GM13977 (cell line): Measurements from ENCODE around the gene GCNT4.

Experiments used
- DNase-seq: peaks from one replicate; pipeline ENCODE4 v3.0.0; 2012; ENCODE audit warnings: low spot score
- in situ Hi-C: fragments of 300-500 bp; cut with MboI; formaldehyde crosslinking; loops from one replicate; pipeline ENCODE4 v1.12.0; 2022; ENCODE audit warnings: low sequenced_read_pairs, low pct_unique_long_range_greater_than_20kb, mixed read lengths, inconsistent platforms; ENCODE audit not compliant: unreplicated experiment
- TF ChIP-seq, protein P1 (sequence below): IDR thresholded peaks from 2 replicates; pipeline ENCODE4 v1.5.1; 2012; ENCODE audit warnings: mild to moderate bottlenecking, control low read depth; ENCODE audit not compliant: insufficient read depth; ENCODE audit errors: extremely low read depth, missing control alignments

Gene GCNT4

DNA sequence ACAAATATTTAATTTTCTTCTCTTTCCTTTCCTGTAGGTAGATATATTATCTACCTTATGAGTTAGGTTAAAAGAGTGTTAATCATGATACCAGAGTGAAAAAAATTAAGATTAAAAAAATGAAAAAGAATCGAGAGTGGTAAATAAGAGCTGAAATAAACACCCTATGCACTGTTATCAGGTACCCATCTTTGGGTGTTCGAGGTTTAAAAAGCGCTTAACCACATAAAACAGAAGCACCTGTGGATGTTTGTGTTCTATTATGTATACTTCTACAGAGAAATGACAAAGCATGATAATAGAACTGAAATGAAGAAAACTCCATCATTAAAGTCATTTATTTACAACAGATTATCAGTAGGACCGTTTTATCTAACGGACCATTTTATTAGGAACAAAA lies 25.7 kb upstream of the GCNT4 start:
- in situ Hi-C loops: no loop called here
- no peak for DNase-seq
- TF ChIP-seq, protein P1, sequence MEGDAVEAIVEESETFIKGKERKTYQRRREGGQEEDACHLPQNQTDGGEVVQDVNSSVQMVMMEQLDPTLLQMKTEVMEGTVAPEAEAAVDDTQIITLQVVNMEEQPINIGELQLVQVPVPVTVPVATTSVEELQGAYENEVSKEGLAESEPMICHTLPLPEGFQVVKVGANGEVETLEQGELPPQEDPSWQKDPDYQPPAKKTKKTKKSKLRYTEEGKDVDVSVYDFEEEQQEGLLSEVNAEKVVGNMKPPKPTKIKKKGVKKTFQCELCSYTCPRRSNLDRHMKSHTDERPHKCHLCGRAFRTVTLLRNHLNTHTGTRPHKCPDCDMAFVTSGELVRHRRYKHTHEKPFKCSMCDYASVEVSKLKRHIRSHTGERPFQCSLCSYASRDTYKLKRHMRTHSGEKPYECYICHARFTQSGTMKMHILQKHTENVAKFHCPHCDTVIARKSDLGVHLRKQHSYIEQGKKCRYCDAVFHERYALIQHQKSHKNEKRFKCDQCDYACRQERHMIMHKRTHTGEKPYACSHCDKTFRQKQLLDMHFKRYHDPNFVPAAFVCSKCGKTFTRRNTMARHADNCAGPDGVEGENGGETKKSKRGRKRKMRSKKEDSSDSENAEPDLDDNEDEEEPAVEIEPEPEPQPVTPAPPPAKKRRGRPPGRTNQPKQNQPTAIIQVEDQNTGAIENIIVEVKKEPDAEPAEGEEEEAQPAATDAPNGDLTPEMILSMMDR: no peak

- DNase-seq: no peak
- in situ Hi-C loops: no loop called here
- TF ChIP-seq, protein P1: no peak
These were observed 19.7 kb upstream of the GCNT4 start for GRCh38 chr5:75072061-75072460.

GRCh38 chr5:75071100-75071499 lies 18.7 kb upstream of the GCNT4 start:
- in situ Hi-C loops: no loop called here

GRCh38 chr5:75067434-75067833 lies 15.1 kb upstream of the GCNT4 start:
- in situ Hi-C loops: no loop called here
- TF ChIP-seq, protein P1: no peak

More at GRCh38 chr5:75071100-75071499, 18.7 kb upstream of the GCNT4 start:
- DNase-seq: no peak
- TF ChIP-seq, protein P1: no peak

GRCh38 chr5:75062925-75063531 lies 10.7 kb upstream of the GCNT4 start:
- no peak for DNase-seq
- in situ Hi-C loops: no loop called here
- TF ChIP-seq, protein P1: no peak

More at GRCh38 chr5:75067434-75067833, 15.1 kb upstream of the GCNT4 start:
- no peak for DNase-seq

- no peak for DNase-seq
- TF ChIP-seq, protein P1: no peak
- in situ Hi-C loops: no loop called here
These were observed 7.7 kb upstream of the GCNT4 start for GRCh38 chr5:75059912-75060545.
